Measurements from ENCODE around the gene ANO6.
"Not testable (repeated sequence)": the region's sequence is repeated elsewhere in the genome, so short reads cannot be mapped to it uniquely, and the experiment has no call there.

The ANO6 gene

DNA sequence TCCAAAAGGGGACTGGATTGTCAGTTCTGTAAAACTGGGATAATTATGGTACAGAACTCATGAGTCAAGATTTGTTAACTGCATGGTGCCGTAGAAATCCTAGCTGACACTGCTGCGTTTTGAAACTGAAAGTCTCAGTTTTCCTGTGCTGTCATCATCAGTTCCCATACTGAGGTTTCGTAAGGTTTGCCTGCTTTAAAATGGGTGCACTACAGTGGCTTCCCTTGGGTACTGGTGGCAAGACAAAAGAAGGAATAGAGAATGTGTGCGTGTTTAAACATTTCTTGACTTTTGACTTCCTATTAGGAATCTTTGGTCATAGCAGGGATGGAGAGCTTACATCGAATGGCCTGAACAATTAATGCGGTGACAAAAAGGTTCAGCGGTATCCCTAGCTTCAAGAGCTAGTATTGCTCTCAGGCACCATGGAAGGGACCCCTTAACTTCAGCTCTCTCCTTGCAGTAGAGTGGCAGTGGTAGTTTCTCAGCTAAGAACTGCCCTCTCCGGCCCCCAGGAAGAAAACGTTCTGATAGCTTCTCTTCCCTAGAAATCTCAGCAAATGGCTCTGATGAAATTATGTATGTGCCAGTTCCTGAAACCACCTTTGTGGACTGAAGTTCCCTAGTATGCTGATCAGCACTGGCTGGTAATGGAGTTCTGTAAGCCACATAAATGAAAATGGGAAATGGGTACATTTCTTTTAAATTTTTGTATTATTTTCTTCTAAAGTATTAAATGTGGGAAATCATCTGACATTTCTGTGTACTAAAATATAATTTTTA, 28.9 kb downstream of the ANO6 start:
- DNase-seq, result no peak

DNA sequence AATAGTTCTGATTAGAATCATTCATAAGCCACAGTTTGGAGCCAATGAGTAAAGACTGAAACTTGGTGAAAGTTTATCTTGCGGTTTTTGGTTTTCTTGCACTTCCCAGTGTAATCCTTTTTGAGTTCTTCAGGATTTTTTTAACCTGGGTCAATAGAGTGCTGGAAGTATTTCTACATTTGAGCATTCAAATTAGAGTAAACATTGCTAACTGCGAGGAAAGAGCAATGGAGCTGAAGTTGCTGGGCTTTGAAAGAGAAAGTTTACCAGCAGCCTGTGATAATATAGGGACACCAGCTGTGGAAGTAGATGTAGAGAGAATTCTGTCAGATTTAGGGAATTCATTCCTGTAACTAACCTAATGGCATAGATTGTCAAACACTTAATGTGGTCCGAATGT, 30.3 kb downstream of the ANO6 start:
- no peak for DNase-seq

DNA sequence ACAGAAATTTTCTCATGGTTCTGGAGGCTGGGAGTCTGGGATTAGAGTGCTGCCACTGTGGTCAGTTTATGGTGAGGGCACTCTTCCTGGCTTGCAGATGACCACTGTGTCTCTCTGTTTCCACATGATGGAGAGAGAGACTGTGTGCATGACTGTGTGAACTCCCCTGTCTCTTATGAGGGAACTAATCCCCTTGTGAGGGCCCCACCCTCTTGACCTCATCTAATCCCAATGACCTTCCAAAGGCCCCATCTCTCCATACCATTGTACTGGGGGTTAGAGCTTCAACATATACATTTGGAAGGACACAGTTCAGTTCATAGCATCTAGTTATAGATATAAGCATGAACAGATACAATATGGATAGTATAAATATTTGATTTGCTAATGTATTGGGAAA, 31.7 kb downstream of the ANO6 start:
- no peak for DNase-seq

DNA sequence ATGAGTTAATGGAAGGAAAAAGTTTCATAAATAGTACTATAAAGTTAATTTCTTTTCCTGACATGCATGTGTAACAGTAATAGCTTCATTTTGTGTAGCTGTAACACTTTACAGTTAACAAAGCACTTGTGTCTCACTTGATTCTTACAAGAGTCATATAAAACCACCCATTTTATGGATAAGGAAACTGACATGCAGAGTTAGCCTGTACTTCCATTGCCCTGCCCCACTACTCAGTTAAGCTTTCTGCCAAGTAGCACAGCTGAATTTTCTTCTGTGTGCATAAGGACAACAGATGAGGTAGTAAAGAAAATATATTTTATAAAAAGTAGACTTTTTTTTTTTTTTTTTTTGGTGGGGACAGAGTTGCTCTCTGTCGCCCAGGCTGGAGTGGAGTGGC, 32.2 kb downstream of the ANO6 start:
- DNase-seq, result no peak

DNA sequence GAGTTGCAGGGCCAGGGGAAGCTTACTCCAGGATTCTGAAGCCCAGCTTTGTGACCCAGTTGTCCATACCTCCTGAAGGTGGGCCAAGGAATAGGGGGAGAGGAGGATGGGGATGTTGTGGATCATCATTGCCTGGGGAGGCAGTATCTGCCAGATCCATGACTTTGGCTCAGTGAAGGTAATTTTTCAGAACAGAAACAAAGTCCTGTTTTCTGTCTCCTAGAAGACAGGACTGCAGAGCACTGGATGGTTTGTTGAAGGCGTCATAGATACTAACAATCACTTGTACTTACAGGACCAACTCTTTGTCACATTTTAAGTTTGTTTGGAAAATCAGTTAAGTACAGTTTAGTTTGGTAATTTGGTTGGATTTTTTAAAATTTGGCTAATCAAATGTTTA, 38.4 kb downstream of the ANO6 start:
- DNase-seq, result no peak

DNA sequence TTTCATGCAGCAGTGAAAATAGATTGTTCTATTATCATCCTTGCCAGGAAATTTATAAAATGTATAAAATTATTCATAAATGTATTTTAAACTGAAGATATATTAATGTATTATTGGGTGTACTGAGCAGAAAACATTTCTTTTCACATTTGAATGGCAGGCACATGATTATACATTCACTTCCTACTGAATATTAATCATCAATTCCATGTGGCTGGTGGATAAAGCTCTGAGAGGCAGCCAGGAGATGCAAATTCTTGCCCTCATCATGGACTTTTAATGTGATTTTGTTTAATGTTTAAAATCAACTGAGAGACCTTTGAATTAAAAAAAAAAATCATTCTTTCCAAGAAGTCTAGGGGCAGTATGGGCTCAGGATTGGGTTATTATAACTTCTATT, 40.8 kb downstream of the ANO6 start:
- no peak for DNase-seq

DNA sequence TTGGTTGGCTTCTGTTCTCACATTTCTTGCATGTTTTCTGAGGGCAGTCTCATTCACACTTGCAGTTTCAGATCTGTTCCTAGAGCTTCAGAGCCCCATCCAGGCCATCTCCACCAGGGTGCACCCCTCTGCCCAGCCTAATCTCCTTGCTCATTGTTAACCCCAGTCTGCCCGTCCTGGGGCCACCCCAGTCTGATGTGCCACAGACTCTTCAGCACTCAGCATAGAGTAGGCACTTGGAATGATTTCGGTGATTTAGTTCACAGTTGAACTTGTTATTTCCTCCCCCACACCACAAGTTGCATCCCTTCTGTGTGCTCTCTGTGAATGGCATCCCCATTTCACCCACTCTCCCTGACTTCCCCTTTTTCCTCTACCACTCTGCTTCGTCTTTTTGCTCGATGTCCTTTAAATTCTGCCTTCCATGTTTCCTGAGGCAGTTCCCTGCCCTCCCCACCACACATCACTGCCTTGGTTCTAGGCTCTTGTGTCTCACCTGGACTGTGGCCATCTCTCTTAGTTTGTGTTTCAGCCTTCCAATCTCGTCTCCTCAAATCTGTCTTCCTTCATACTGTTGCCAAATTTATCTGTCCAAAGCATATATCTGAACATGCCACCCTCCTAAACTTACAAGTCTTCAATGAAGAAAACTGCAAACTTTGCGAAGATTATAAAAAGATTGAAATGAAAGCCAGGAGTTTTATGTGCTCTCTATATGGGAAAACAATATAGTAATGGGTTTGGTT, 41.5 kb downstream of the ANO6 start:
- peak; percentile 79 for DNase-seq

DNA sequence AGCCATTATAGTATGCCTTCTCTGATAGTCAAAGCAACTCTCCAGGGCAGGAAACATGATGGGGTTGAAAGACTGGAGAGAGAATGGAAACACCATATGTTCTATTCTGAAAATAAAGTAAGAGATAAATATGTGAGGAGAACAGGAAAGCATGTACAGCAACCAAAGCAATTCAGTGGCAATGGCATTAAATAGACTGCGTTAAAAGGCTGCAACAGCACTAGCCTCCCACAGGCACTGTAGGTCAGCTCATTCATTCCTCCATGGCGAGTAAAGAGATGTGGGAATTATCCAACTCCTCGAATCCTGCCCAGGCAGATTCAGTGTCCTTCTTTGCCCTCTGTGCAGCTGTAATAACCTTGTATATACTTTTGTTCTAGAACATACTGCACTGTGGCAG, 43.8 kb downstream of the ANO6 start:
- no peak for DNase-seq

DNA sequence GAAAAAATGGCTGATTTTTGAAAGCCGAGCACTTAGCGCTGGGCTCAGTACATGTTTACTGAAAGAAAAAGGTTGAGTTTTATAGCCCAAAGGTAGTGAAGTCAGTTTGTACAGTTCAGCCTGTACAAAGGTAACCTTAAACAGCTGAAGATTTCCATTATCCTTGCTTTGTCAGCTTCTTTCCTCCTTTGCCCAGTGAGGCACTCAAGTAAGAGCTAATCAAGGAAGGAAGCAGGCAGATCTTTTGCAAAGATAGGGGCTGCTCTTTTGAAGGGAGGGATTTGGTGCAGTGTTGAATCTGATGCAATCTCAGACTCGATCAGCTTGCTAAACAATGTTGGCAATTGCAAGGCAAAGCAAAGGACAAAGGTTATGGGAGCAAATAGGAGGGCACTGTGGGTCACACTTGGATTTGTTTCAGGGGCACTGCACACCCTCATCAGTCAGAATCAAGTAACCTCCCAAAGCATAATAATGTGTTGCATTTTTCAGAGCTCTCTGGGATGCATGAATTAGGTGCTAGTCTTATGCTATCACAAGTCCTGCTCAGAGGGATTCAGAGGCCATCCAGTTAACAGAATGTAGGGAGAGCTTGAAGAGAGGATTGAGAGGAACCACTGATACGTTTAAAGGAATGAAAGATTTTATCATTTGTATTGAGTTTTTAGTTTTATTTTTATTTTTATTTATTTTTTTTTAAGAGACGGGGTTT, 44.4 kb downstream of the ANO6 start:
- peak; percentile 68 for DNase-seq

DNA sequence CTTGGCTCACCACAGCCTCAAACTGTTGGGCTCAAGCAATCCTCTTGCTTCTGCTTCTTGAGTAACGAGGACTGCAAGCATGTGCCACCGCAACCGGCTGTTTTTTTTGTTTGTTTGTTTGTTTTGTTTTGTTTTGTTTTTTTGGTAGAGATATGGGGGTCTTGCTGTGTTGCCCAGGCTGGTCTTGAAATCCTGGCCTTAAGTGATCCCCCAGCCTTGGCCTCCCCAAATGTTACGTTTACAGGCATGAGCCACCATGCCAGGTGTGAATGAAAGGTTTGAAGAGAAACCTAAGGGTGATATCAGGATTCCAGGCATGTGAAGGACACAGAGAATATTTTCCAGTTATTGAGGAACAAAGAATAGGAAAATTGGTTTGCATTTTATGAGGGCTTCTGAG, 45.0 kb downstream of the ANO6 start:
- DNase-seq, result no peak

DNA sequence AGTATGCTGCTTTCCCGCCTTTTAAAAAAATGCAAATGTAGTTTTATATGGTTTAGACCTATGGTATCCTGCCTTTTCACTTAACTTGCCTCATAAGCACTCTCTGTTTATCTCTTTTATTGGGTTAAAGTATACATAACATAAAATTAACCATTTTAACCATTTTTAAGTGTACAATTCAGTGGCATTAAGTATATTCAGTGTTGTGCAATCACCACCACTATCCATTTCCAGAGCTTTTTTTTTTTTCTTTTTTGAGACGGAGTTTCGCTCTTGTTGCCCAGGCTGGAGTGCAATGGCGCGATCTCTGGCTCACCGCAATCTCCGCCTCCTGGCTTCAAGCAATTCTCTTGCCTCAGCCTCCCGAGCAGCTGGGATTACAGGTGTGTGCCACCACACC, 46.3 kb downstream of the ANO6 start:
- not testable (repeated sequence) for DNase-seq

DNA sequence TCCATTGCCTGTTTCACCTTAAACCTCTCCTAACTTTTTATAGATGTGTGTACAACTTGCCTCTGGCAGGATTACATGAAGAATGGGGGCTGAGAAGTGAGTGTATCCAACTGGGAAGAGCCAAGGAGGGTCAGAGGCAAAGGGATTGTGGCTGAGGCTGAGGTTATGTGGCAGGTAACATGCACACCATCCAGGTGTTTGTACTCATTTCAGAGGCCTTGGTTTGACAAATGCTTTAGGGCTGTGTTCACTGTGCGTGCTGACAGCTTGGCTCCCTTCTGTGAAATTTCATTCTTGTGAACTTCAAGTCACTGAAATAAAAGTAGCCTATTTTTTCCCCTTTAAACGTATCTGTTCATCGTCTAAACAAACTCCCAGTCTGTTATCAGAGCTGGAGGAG, 47.7 kb downstream of the ANO6 start:
- no peak for DNase-seq

DNA sequence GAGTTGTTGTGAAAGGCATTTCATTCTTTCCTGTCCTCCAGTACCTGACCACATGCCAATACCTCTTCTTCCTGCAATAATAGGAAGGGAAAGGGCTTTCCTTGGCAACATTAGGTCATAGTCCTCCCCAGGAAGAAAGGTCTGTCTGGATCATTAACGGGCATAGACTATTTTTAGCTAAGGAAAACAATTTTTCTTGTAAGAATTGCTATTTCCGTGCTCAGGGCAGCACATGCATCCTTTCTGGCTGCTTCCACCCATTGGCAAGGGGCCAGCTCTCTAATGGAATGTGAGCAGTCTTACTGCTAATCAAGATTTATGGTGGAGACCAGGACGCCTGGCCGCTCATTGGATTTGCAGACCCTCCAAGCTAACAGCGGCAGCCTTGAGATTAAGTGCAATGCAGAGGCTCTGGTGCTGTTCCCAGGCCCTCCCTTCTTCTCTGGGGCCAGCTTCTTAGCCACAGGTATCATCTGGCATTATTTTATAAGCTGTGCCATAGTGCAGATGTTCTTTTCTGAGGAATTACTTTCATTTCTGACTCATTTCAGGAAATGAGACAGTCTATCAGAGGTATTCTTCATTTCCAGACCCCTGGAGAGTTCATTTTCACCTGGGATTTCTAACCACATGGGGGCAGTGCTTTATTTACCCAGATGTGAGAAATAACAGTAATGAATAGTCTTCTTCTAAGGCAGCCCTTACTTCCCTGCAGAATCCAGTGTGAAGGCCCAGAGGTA, 52.9 kb downstream of the ANO6 start:
- DNase-seq, result peak; percentile 65

DNA sequence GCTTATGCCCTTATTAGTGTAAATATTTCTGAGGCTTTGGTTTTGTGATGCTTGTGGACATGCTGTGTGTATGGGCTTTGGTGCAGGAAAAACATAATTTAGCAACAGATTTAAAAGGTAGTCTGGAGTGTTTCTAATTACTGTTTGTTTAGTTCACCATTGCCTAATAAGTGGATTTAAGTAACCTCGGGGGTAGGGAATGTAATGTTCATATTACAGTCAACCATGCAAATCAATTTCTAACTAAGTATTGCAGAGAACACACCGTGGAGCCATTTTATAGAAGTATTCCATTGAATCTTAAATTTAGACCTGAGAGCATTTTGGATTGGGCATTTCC, 53.5 kb downstream of the ANO6 start:
- DNase-seq, result no peak

DNA sequence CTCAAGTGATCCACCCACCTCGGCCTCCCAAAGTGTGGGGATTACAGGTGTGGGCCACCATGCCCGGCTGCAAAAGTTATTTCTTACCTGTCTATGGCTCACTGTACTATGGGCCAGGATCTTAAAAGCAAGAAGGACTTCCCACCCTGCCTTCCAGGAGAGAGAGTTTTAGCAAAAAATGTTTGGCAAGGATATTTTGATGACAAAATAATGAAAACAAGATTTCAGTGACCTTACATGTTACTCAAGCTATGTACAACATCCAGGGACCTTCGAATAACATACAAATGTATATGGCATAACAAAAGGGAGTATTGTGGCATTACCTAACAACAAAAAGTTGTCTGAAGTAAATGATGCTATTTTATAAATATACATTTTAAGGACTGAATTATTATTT, 55.1 kb downstream of the ANO6 start:
- no peak for DNase-seq

DNA sequence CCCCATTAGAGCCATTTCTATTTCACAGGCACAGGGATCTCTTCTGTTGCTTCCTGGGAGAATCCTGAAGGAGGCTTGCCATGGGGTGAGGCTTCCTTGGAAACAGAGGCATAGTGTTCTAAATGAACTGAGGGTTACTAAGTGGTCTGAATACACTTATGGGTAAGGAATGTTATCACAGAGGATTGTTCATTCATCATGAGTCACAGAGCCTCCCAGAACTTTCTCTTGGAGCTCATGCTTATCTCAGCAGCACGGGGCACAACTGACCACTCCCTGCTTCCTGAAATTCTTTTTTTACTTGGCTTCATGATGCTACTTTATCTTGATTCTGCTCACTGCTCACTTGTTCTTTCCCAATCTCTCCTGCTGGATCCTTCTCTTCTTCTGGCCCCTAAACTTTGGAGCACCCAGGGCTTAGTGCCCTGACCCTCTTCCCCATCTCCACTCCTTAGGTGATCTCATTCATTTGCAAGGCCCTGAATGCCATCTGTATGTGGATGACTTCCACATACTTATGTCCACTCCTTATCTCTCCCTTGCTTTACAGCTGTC, 57.9 kb downstream of the ANO6 start:
- peak; percentile 68 for DNase-seq

DNA sequence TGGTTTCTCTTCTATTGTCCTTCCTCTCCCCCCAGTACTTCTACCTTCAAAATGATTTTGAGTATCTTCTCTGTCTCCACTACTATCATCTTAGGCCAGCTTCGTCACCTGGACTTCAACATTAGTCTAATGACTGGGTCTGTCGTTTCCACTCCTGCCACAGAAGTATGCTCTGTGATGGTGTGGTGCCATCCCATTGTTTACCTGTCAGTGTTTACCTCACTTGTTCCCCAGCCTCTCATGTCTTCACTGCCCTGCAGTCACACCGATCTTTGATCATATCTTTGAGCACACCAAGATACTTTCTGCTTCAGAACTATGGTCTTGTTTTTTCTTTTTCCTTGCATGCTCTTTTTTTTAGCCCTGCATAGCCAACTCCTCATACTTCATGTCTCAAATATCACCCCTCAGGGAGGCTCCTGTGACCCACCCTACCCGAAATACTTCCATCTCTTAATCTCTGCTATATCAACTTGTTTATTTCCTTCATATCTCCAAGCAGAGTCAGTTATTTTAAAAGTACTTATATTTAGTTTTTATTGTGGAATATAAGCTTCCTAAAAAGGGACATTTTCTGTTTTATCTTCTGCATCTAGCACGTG, 60.4 kb downstream of the ANO6 start:
- no peak for DNase-seq

DNA sequence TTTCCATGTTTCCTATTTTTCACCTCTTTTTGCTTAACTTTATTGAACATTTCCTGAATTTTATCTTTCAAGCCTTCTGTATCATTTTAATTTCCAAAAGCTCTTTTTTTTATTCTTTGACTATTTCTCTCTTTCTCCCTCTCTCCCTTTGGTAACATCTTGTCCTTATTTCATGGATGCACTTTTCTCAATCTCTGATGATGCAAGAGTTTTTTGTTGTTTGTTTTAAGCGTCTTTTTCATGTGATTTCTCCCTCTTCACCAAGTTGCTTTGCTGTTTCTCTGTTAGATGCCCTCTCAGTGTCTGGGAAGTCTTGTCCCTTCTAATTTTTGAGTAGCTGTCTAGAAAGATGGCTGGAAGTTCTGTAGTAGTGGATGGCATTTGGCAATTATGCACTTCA, 62.6 kb downstream of the ANO6 start:
- DNase-seq, result no peak

DNA sequence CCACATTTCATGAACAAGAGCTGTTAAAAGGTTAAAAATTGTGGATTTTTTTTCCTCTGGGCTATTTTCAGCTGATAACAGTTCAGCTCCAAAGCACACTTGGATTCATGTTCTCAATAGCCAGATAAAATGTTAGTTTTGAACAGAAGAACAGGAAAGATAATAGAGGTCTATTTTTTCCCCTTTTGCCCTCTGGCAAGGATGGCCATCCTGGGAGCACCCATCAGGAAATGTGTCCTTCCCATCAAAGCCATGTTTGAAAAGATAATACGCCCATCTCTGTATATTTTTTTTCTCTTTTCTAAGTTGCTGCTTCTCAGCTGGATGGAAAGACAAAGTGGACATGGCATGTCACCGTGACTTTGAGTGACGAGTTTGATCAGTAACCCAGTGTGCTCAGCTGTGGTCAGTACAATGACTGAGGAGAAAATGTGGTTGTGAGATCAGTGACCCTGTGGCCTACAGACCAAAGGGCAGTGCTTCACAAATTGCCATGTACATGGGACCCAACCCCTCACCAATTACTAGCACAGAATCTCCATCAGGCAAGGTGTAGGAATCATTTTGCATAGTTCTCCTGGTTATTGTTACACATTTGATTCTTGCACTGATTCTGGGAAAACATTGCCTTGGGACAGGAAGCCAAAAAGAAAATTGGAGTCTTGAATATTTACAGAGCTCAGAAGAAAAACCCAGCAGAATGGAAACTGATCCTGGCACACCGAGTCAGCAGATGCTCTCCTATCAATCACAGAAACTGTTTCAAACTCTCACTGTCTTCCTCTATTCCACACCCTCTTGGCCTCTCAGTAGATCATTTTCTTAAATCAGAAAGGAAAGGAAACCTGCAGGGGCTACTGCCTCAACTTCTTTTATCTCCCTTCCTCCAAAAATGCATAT, 64.3 kb downstream of the ANO6 start:
- peak; percentile 37 for DNase-seq

DNA sequence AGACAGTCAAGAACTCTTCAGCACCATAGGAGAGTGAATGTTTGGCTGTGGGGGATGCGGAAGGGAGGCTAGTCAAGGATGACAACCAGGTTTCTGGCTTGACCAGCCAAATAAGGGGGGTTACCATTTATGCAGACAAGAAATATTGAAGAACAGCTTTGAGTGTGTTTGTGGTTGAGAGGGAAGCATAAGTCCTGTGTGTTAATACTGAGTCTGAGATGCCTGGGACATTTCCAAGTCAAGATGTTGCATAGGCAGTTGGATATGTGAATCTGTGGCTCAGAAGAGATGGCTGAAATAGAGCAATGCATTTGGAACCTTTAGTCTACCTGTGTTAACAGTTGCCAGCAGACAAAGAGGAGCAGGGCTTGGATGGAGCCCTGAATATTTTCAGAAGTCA, 66.1 kb downstream of the ANO6 start:
- no peak for DNase-seq

DNA sequence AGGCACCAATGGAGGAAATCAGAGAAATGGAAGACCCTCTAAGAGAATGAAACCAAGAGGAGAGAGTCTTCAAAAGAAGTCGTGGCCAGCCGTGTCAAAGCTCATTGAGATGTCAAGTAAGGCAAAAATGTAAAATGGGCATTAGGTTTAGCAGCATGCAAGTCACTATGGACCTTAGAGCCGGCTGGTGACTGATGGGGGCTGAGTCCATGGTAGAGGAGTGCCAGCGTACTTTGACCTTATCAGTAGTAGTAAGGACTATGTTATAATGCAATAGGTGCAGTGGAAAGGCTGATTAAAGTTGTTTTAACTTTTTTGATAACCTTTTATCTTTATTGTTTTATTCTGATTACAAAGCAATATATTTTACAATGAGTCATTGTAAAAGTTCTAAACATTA, 66.5 kb downstream of the ANO6 start:
- no peak for DNase-seq

All from hematopoietic multipotent progenitor cell treated with erythropoietin and hydrocortisone succinate and interleukin-3 and kit ligand, for 4 days (in vitro differentiated cells).